ENCODE measurements around the gene TENT5A. TPM values are rescaled to one million over a fixed set of nuclear protein-coding genes. Genes with fewer than 3 reads are reported as not detected.

The TENT5A gene
- total RNA-seq, 1 donor from 2014 or later: 8.1 TPM

DNA sequence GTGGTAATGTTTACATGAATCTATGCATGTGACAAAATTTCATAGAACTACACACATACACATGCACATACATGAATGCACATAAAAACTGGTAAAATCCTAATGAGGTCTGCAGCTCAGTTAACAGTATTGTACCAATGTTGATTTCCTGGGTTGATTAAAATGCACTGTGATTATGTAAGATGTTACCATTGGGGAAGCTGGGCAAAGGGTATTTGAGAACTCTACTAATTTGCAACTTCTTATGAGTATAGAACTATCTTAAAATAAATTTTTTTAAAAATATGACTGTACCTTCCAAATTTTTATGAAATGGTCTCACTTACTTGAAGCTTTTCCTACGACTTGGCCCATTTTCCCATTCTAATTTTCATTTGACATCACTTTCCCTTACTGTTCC, 43.4 kb upstream of the TENT5A start:
- TF ChIP-seq CTCF (IDR thresholded peaks at IDR 0.05; ENCODE audit: unreplicated experiment): no peak
- H3K9me3 Mint-ChIP-seq (ENCODE audit: low read depth): peaks cover 3% of the 10 kb centered on the region
- no peak overlapping the region for H3K4me3 Mint-ChIP-seq (ENCODE audit: low read depth)

GRCh38 chr6:81793821-81794475, 41.5 kb upstream of the TENT5A start:
- no peak for TF ChIP-seq CTCF (IDR thresholded peaks at IDR 0.05; ENCODE audit: unreplicated experiment)
- Mint-ChIP-seq H3K27me3 (no peaks in the 10 kb centered on the region), H3K36me3 (ENCODE audit: insufficient read depth) (no peaks in the 10 kb centered on the region)

More for the DNA sequence above, 43.4 kb upstream of the TENT5A start:
- Mint-ChIP-seq H3K27me3 (no peaks in the 10 kb centered on the region), H3K27ac (no peak overlapping the region), H3K4me1 (ENCODE audit: low read depth) (no peaks in the 10 kb centered on the region), H3K36me3 (ENCODE audit: insufficient read depth) (no peaks in the 10 kb centered on the region)
- no peak for DNase-seq (ENCODE audit: low spot score, unreplicated experiment)

DNA sequence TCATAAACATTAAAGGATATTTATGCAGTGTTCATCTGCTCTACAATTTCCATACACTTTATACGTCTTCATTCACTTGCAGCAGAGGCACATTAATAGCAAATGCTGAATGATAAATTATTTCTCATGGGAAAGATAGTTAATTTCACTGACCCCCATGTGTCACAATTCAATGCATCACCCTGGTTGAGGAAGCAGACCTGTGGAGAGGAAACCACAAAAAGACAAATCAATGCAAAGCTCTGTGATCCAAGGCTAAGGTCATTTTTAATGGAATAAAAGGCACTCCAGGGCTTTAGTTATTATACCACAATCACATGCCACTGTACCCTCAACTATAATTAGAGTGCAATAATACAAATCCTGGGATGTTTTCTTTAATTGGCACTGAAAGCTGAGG, 40.3 kb upstream of the TENT5A start:
- TF ChIP-seq CTCF (IDR thresholded peaks at IDR 0.05; ENCODE audit: unreplicated experiment): no peak
- DNase-seq (ENCODE audit: low spot score, unreplicated experiment): no peak
- Mint-ChIP-seq H3K9me3 (ENCODE audit: low read depth) (peaks cover 3% of the 10 kb centered on the region), H3K4me3 (ENCODE audit: low read depth) (no peak overlapping the region), H3K27ac (no peak overlapping the region), H3K4me1 (ENCODE audit: low read depth) (peaks cover 2% of the 10 kb centered on the region), H3K27me3 (no peaks in the 10 kb centered on the region), H3K36me3 (ENCODE audit: insufficient read depth) (no peaks in the 10 kb centered on the region)

More at GRCh38 chr6:81793821-81794475, 41.5 kb upstream of the TENT5A start:
- Mint-ChIP-seq H3K4me3 (ENCODE audit: low read depth) (no peak overlapping the region), H3K27ac (no peak overlapping the region), H3K4me1 (ENCODE audit: low read depth) (no peaks in the 10 kb centered on the region), H3K9me3 (ENCODE audit: low read depth) (peaks cover 3% of the 10 kb centered on the region)
- no peak for DNase-seq (ENCODE audit: low spot score, unreplicated experiment)

DNA sequence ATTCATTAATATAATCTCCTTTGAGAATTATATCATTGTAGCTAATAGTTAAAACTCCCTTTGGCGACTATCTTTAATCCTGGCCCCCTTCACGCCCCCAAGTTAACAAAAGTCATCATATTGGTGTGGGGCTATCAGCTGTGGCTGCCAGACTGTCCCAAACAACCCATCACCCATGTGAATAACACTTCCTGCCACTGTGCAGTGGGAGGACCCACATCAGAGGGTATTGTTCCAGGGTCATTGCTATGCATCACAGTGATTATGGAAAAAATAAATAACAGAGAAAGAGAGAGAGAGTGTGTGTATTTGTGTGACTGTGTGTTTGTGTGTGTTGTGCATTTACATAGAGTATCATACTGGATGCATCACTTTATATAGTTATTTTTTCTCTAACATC, 39.3 kb upstream of the TENT5A start:
- Mint-ChIP-seq H3K4me1 (ENCODE audit: low read depth) (peaks cover 9% of the 10 kb centered on the region), H3K27ac (no peak overlapping the region), H3K27me3 (no peaks in the 10 kb centered on the region), H3K4me3 (ENCODE audit: low read depth) (no peak overlapping the region), H3K36me3 (ENCODE audit: insufficient read depth) (no peaks in the 10 kb centered on the region), H3K9me3 (ENCODE audit: low read depth) (peaks cover 3% of the 10 kb centered on the region)
- no peak for TF ChIP-seq CTCF (IDR thresholded peaks at IDR 0.05; ENCODE audit: unreplicated experiment)
- DNase-seq (ENCODE audit: low spot score, unreplicated experiment): no peak

DNA sequence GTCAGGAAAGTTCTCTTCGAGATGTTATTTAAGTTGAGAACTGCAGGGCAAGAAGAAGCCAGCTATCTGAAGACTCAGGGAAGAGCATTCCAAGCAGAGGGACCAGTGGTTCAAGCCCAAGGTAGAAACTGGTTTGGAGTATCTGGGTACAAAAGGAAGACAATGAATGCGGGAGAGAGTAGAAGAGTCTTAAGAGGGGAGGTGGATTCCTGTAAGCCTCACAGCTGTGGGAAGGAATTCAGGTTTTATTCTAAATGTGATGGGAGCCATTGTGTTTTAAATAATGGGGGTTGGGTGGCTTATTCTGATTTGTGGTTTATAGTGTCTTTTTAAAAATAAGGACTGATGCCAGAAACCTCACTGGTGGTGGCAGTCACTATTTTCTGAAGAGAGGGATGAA, 37.6 kb upstream of the TENT5A start:
- Mint-ChIP-seq H3K4me3 (ENCODE audit: low read depth) (no peak overlapping the region), H3K9me3 (ENCODE audit: low read depth) (no peaks in the 10 kb centered on the region), H3K27ac (no peak overlapping the region), H3K4me1 (ENCODE audit: low read depth) (peaks cover 17% of the 10 kb centered on the region), H3K36me3 (ENCODE audit: insufficient read depth) (no peaks in the 10 kb centered on the region), H3K27me3 (no peaks in the 10 kb centered on the region)
- DNase-seq (ENCODE audit: low spot score, unreplicated experiment): no peak
- TF ChIP-seq CTCF (IDR thresholded peaks at IDR 0.05; ENCODE audit: unreplicated experiment): no peak

Measured in progenitor cell of endocrine pancreas (in vitro differentiated cells).